PC-9 (cell line): ENCODE data around the gene NXN. TPM values are rescaled to one million over a fixed set of nuclear protein-coding genes. Genes with fewer than 3 reads are reported as not detected.

Source experiments
- BruUV-seq: library from RNA; stranded (reverse); fragments of 400-500 nt; replicated peaks from 2 replicates; lab custom pipeline; 2021; lab: Mats Ljungman, UMichigan
- CTCF ChIA-PET: fragments of 300-600 bp; sonication (Branson Sonifier 250); formaldehyde crosslinking; loops from one replicate; lab custom pipeline; 2022; ENCODE audit warnings: antibody characterized with exemption; lab: Charles Lee
- POLR2A ChIA-PET: fragments of 300-600 bp; sonication (Branson Sonifier 250); formaldehyde crosslinking; loops from one replicate; lab custom pipeline; 2022; ENCODE audit warnings: antibody characterized with exemption; ENCODE audit not compliant: unreplicated experiment; lab: Charles Lee
- DNase-seq, 2 experiments: peaks; one replicate each; pipeline versions ENCODE4 v3.0.0 to v3.0.0-alpha.2; 2015 to 2022; ENCODE audit warnings: mixed read lengths in 1 of 2
- H2AFZ ChIP-seq: fragments of 200-600 bp; sonication (generic); 2 replicates; pipeline ENCODE4 v1.8.1; 2017; ENCODE audit warnings: antibody characterized with exemption
- H3F3A ChIP-seq: fragments of 200-600 bp; sonication (generic); 2 replicates; pipeline ENCODE4 v1.8.1; 2017; ENCODE audit warnings: antibody characterized with exemption, mild to moderate bottlenecking, low read depth; ENCODE audit not compliant: insufficient read depth
- H3K27ac ChIP-seq: fragments of 200-600 bp; sonication (generic); 2 replicates; pipeline ENCODE4 v1.6.1; 2016; ENCODE audit warnings: mixed run types
- H3K27me3 ChIP-seq: fragments of 200-600 bp; sonication (generic); 2 replicates; pipeline ENCODE4 v1.6.1; 2016; ENCODE audit warnings: low read depth, mixed run types; ENCODE audit not compliant: insufficient read depth
- H3K36me3 ChIP-seq: fragments of 200-600 bp; sonication (generic); 2 replicates; pipeline ENCODE4 v1.6.1; 2016; ENCODE audit warnings: low read depth, mixed run types
- H3K4me1 ChIP-seq: fragments of 200-600 bp; sonication (generic); replicated peaks from 2 replicates; pipeline ENCODE4 v1.6.1; 2016; ENCODE audit warnings: mixed run types; ENCODE audit not compliant: insufficient read depth
- H3K4me2 ChIP-seq: fragments of 200-600 bp; sonication (generic); 2 replicates; pipeline ENCODE4 v1.6.1; 2017; ENCODE audit warnings: mixed run types
- H3K4me3 ChIP-seq: fragments of 200-600 bp; sonication (generic); 2 replicates; pipeline ENCODE4 v1.6.1; 2016; ENCODE audit warnings: mixed run types
- H3K79me2 ChIP-seq: fragments of 200-600 bp; sonication (generic); 2 replicates; pipeline ENCODE4 v1.6.1; 2017; ENCODE audit warnings: low read depth, mixed run types
- H3K9me2 ChIP-seq: fragments of 200-600 bp; sonication (generic); 2 replicates; pipeline ENCODE4 v1.8.1; 2017; ENCODE audit warnings: mild to moderate bottlenecking; ENCODE audit not compliant: insufficient read depth
- H3K9me3 ChIP-seq: fragments of 200-600 bp; sonication (generic); 2 replicates; pipeline ENCODE4 v1.8.1; 2016; ENCODE audit warnings: low read depth; ENCODE audit not compliant: insufficient read depth
- H4K20me1 ChIP-seq: fragments of 200-600 bp; sonication (generic); 2 replicates; pipeline ENCODE4 v1.8.1; 2017; ENCODE audit not compliant: insufficient read depth
- CTCF ChIP-seq: fragments of 200-600 bp; sonication (generic); conservative IDR thresholded peaks from 2 replicates; pipeline ENCODE4 v1.6.1; 2017; ENCODE audit warnings: mixed run types, antibody characterized with exemption, mild to moderate bottlenecking, moderate library complexity
- EZH2 ChIP-seq: fragments of 200-600 bp; sonication (generic); IDR thresholded peaks from 2 replicates; pipeline ENCODE4 v1.8.0; 2017; ENCODE audit warnings: antibody characterized with exemption, low read depth
- intact Hi-C: fragments of 100-400 bp; cut with micrococcal nuclease; formaldehyde crosslinking; loops from one replicate; pipeline ENCODE4 v1.10.0; 2022; ENCODE audit not compliant: unreplicated experiment
- total RNA-seq: library from RNA; stranded (reverse); gene quantifications from 2 replicates; pipeline ENCODE4 v1.2.3, GENCODE V29; 2021

Gene NXN
- total RNA-seq, 1 experiment from 2014 or later = 59.8 TPM

DNA sequence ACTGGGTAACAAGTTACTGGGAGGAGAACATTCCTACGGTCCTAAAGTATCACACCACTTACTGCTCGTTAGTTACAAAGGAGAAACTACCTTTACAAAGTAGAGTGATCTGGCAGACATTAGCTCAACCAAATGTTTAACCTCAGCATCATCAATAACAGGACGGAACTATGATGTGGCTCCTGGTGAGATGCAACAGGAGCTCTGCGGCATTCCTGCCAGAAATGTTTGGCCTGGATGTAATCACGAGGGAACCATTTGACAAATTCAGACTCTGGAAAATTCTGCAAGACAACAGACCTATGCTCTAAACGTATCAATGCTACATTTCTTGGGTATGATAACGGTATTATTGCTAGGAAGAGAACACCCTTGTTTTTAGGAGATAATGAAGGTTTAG is 117.0 kb downstream of the NXN start:
- H3K9me3 ChIP-seq = no peaks in the 10 kb centered on the region
- no peaks in the 10 kb centered on the region for H3K79me2 ChIP-seq
- ChIA-PET CTCF (no interaction called here), POLR2A (no interaction called here)
- no peaks in the 10 kb centered on the region for H3K9me2 ChIP-seq
- no peaks in the 10 kb centered on the region for H3K36me3 ChIP-seq
- no peak overlapping the region for H3K4me3 ChIP-seq
- H3K27me3 ChIP-seq = no peaks in the 10 kb centered on the region
- no peak overlapping the region for H3K4me2 ChIP-seq
- TF ChIP-seq EZH2 = no peak
- no peak for TF ChIP-seq CTCF
- intact Hi-C loops = no loop called here
- 0 out of 2 replicates have a peak, but pooled peaks cover 5% of the 10 kb centered on the region for H3F3A ChIP-seq
- H3K4me1 ChIP-seq = no peaks in the 10 kb centered on the region
- H3K27ac ChIP-seq = no peak overlapping the region
- DNase-seq = no peak
- no TSS peak for BruUV-seq
- H4K20me1 ChIP-seq = peaks cover 30% of the 10 kb centered on the region
- no peak overlapping the region for H2AFZ ChIP-seq

- no peaks in the 10 kb centered on the region for H3K36me3 ChIP-seq
- DNase-seq = no peak
- ChIA-PET POLR2A (interaction anchor here (0.6 kb wide), 1 partner anchor 65 kb away, joined by 3 read pairs; no protein-coding TSS in a partner anchor), CTCF (no interaction called here)
- TF ChIP-seq EZH2 = no peak
- TF ChIP-seq CTCF = no peak
- BruUV-seq = no TSS peak
- no peaks in the 10 kb centered on the region for H3K9me2 ChIP-seq
- H3K9me3 ChIP-seq = no peaks in the 10 kb centered on the region
- no peaks in the 10 kb centered on the region for H3K27me3 ChIP-seq
- no peak overlapping the region for H3K4me2 ChIP-seq
- no peaks in the 10 kb centered on the region for H3K4me1 ChIP-seq
- H3K79me2 ChIP-seq = no peaks in the 10 kb centered on the region
- H3F3A ChIP-seq = 0 out of 2 replicates have a peak, but pooled peaks cover 5% of the 10 kb centered on the region
- H3K27ac ChIP-seq = no peak overlapping the region
- intact Hi-C loops = no loop called here
- peaks cover 31% of the 10 kb centered on the region for H4K20me1 ChIP-seq
- no peak overlapping the region for H3K4me3 ChIP-seq
- H2AFZ ChIP-seq = no peak overlapping the region
These were observed 118.2 kb downstream of the NXN start for GRCh38 chr17:861364-861763.

- no peaks in the 10 kb centered on the region for H3K9me2 ChIP-seq
- H2AFZ ChIP-seq = no peak overlapping the region
- intact Hi-C loops = no loop called here
- no peak overlapping the region for H3K4me3 ChIP-seq
- BruUV-seq = no TSS peak
- no peaks in the 10 kb centered on the region for H3K36me3 ChIP-seq
- H4K20me1 ChIP-seq = peaks cover 31% of the 10 kb centered on the region
- TF ChIP-seq CTCF (no peak), EZH2 (no peak)
- no peaks in the 10 kb centered on the region for H3K27me3 ChIP-seq
- DNase-seq = no peak
- no peak overlapping the region for H3K4me2 ChIP-seq
- H3F3A ChIP-seq = 0 out of 2 replicates have a peak, but pooled peaks cover 3% of the 10 kb centered on the region
- H3K4me1 ChIP-seq = no peaks in the 10 kb centered on the region
- no peaks in the 10 kb centered on the region for H3K9me3 ChIP-seq
- ChIA-PET CTCF (no interaction called here), POLR2A (no interaction called here)
- H3K79me2 ChIP-seq = no peaks in the 10 kb centered on the region
- no peak overlapping the region for H3K27ac ChIP-seq
These were observed 118.8 kb downstream of the NXN start for GRCh38 chr17:860805-861204.
